Hematopoietic multipotent progenitor cell (in vitro differentiated cells): ENCODE measurements around the gene PBOV1. TPM values are rescaled to one million over a fixed set of nuclear protein-coding genes. Genes with fewer than 3 reads are reported as not detected.
"Not testable (repeated sequence)": the region's sequence is repeated elsewhere in the genome, so short reads cannot be mapped to it uniquely, and the experiment has no call there.

ENCODE experiments used
- DNase-seq, 3 donors: peaks; one replicate each; pipeline ENCODE4 v3.0.0-alpha.2; 2011 to 2015; ENCODE audit warnings: low read depth in 2 of 3, low spot score in 2 of 3
- total RNA-seq: library from RNA; depleted of rRNA; stranded (reverse); fragments of >200 nt; gene quantifications from one replicate; pipeline ENCODE4 v1.2.3, GENCODE V29; 2012

PBOV1 gene
- total RNA-seq, 1 donor = not detected

- no peak for DNase-seq
These were observed 21.5 kb upstream of the PBOV1 start for GRCh38 chr6:138239774-138240173.

- no peak for DNase-seq
These were observed 20.1 kb upstream of the PBOV1 start for GRCh38 chr6:138238368-138238767.

GRCh38 chr6:138237463-138237862, 19.2 kb upstream of the PBOV1 start:
- no peak for DNase-seq

- DNase-seq = no peak
These were observed 17.4 kb upstream of the PBOV1 start for GRCh38 chr6:138235693-138236092.

GRCh38 chr6:138235205-138235604, 16.9 kb upstream of the PBOV1 start:
- no peak for DNase-seq

- no peak for DNase-seq
These were observed 16.1 kb upstream of the PBOV1 start for GRCh38 chr6:138234363-138234762.

- DNase-seq = no peak
These were observed 13.1 kb upstream of the PBOV1 start for GRCh38 chr6:138231381-138231886.

- no peak for DNase-seq
These were observed 12.6 kb upstream of the PBOV1 start for GRCh38 chr6:138230759-138231380.

- no peak for DNase-seq
These were observed 11.9 kb upstream of the PBOV1 start for GRCh38 chr6:138230221-138230620.

GRCh38 chr6:138229663-138230179, 11.4 kb upstream of the PBOV1 start:
- DNase-seq = no peak

GRCh38 chr6:138229072-138229471, 10.8 kb upstream of the PBOV1 start:
- DNase-seq = no peak

- no peak for DNase-seq
These were observed 9.1 kb upstream of the PBOV1 start for GRCh38 chr6:138227316-138227781.

- DNase-seq = no peak
These were observed 8.5 kb upstream of the PBOV1 start for GRCh38 chr6:138226700-138227315.

- no peak for DNase-seq
These were observed 7.7 kb upstream of the PBOV1 start for GRCh38 chr6:138225953-138226352.

- no peak for DNase-seq
These were observed 4.7 kb upstream of the PBOV1 start for GRCh38 chr6:138222901-138223546.

GRCh38 chr6:138219901-138220300, 1.6 kb upstream of the PBOV1 start:
- DNase-seq = no peak

- no peak for DNase-seq
These were observed 1.1 kb upstream of the PBOV1 start for GRCh38 chr6:138219398-138219797.

GRCh38 chr6:138215093-138215782, 3.1 kb downstream of the PBOV1 start:
- no peak for DNase-seq

- DNase-seq = not testable (repeated sequence)
These were observed 5.8 kb downstream of the PBOV1 start for GRCh38 chr6:138212530-138212929.

- DNase-seq = no peak
These were observed 6.7 kb downstream of the PBOV1 start for GRCh38 chr6:138211601-138212000.

GRCh38 chr6:138211048-138211581, 7.2 kb downstream of the PBOV1 start:
- DNase-seq = no peak
